Stimulated activated naive B cell treated with anti-CD40 and anti-IgM and Interleukin-4, amounts not matched to agents 10 μg/mL and 1 μg/mL and 100 μg/mL, for 72 hours (primary cell): Measurements from ENCODE around the gene LIG3.
"Not testable (repeated sequence)": the region's sequence is repeated elsewhere in the genome, so short reads cannot be mapped to it uniquely, and the experiment has no call there.

Experiments used
- ATAC-seq, 2 donors: fragments of 150-1000 bp; cut with Tn5 transposase; replicated peaks; 2 replicates each; pipeline ENCODE4 v1.10.0; 2021; ENCODE audit warnings: moderate library complexity in 1 of 2
- DNase-seq: peaks from one replicate; pipeline ENCODE4 v3.0.0; 2021
- H3K27ac Mint-ChIP-seq: one replicate; pipeline ENCODE4 v1.8.0; 2022; ENCODE audit warnings: mild to moderate bottlenecking, mixed read lengths
- H3K27me3 Mint-ChIP-seq, 2 donors: one replicate each; pipeline ENCODE4 v1.8.0; 2022; ENCODE audit warnings: mixed read lengths in 2 of 2
- H3K36me3 Mint-ChIP-seq, 2 donors: one replicate each; pipeline ENCODE4 v1.8.0; 2022; ENCODE audit warnings: mixed read lengths in 2 of 2, mild to moderate bottlenecking in 1 of 2
- H3K4me1 Mint-ChIP-seq, 2 donors: one replicate each; pipeline ENCODE4 v1.8.0; 2022; ENCODE audit warnings: mixed read lengths in 2 of 2, mild to moderate bottlenecking in 1 of 2
- H3K4me3 Mint-ChIP-seq, 2 donors: one replicate each; pipeline ENCODE4 v1.8.0; 2022; ENCODE audit warnings: mild to moderate bottlenecking in 2 of 2, mixed read lengths in 2 of 2, moderate library complexity in 1 of 2
- H3K9me3 Mint-ChIP-seq, 2 donors: one replicate each; pipeline ENCODE4 v1.8.0; 2022; ENCODE audit warnings: mixed read lengths in 2 of 2, mild to moderate bottlenecking in 1 of 2

The LIG3 gene

GRCh38 chr17:34989473-34989872 lies 9.2 kb downstream of the LIG3 start:
- Mint-ChIP-seq H3K9me3 (no peaks in the 10 kb centered on the region), H3K27me3 (no peaks in the 10 kb centered on the region), H3K27ac (no peak overlapping the region), H3K4me1 (peaks cover 4 to 15% of the 10 kb centered on the region in 2 donors), H3K36me3 (peaks cover 25 to 70% of the 10 kb centered on the region in 2 donors), H3K4me3 (no peak overlapping the region)
- ATAC-seq (no peak), DNase-seq (no peak)

- no peaks in the 10 kb centered on the region for H3K9me3 Mint-ChIP-seq
- no peak overlapping the region for H3K27ac Mint-ChIP-seq
- H3K4me1 Mint-ChIP-seq, result peaks cover 1 to 6% of the 10 kb centered on the region in 2 donors
- H3K27me3 Mint-ChIP-seq, result no peaks in the 10 kb centered on the region
- DNase-seq (no peak), ATAC-seq (no peak)
- peaks cover 22 to 75% of the 10 kb centered on the region in 2 donors for H3K36me3 Mint-ChIP-seq
- no peak overlapping the region for H3K4me3 Mint-ChIP-seq
Observed at GRCh38 chr17:34990921-34991365, 10.6 kb downstream of the LIG3 start.

GRCh38 chr17:34991606-34992005 lies 11.3 kb downstream of the LIG3 start:
- Mint-ChIP-seq H3K27ac (no peak overlapping the region), H3K9me3 (no peaks in the 10 kb centered on the region)
- DNase-seq, result no peak

GRCh38 chr17:34993031-34993430 lies 12.7 kb downstream of the LIG3 start:
- DNase-seq (no peak), ATAC-seq (no peak)
- H3K36me3 Mint-ChIP-seq, result peaks cover 16 to 72% of the 10 kb centered on the region in 2 donors

More at GRCh38 chr17:34991606-34992005, 11.3 kb downstream of the LIG3 start:
- ATAC-seq, result no peak
- H3K4me3 Mint-ChIP-seq, result no peak overlapping the region
- H3K36me3 Mint-ChIP-seq, result peaks cover 21 to 73% of the 10 kb centered on the region in 2 donors
- peaks cover 1 to 6% of the 10 kb centered on the region in 2 donors for H3K4me1 Mint-ChIP-seq
- no peaks in the 10 kb centered on the region for H3K27me3 Mint-ChIP-seq

GRCh38 chr17:34996422-34997285 lies 16.3 kb downstream of the LIG3 start:
- peaks cover 0 to 4% of the 10 kb centered on the region in 2 donors for H3K4me1 Mint-ChIP-seq
- ATAC-seq, result no peak
- H3K27me3 Mint-ChIP-seq, result no peaks in the 10 kb centered on the region
- H3K9me3 Mint-ChIP-seq, result no peaks in the 10 kb centered on the region
- DNase-seq, result no peak
- peaks cover 11 to 67% of the 10 kb centered on the region in 2 donors for H3K36me3 Mint-ChIP-seq
- H3K27ac Mint-ChIP-seq, result no peak overlapping the region
- no peak overlapping the region for H3K4me3 Mint-ChIP-seq

More at GRCh38 chr17:34993031-34993430, 12.7 kb downstream of the LIG3 start:
- Mint-ChIP-seq H3K9me3 (no peaks in the 10 kb centered on the region), H3K4me1 (peaks cover 0 to under 1% of the 10 kb centered on the region in 2 donors), H3K27me3 (no peaks in the 10 kb centered on the region), H3K4me3 (no peak overlapping the region), H3K27ac (no peak overlapping the region)

GRCh38 chr17:34997355-34997862 lies 17.1 kb downstream of the LIG3 start:
- H3K9me3 Mint-ChIP-seq, result no peaks in the 10 kb centered on the region
- no peak overlapping the region for H3K4me3 Mint-ChIP-seq
- H3K27me3 Mint-ChIP-seq, result no peaks in the 10 kb centered on the region
- no peak for ATAC-seq
- peaks cover 13 to 65% of the 10 kb centered on the region in 2 donors for H3K36me3 Mint-ChIP-seq
- peaks cover 0 to 4% of the 10 kb centered on the region in 2 donors for H3K4me1 Mint-ChIP-seq
- H3K27ac Mint-ChIP-seq, result no peak overlapping the region
- no peak for DNase-seq

GRCh38 chr17:34998205-34998604 lies 17.9 kb downstream of the LIG3 start:
- H3K4me3 Mint-ChIP-seq, result no peak overlapping the region
- no peaks in the 10 kb centered on the region for H3K27me3 Mint-ChIP-seq
- peaks cover 0 to 4% of the 10 kb centered on the region in 2 donors for H3K4me1 Mint-ChIP-seq
- H3K27ac Mint-ChIP-seq, result peak overlapping the region; percentile 83
- peaks cover 18 to 64% of the 10 kb centered on the region in 2 donors for H3K36me3 Mint-ChIP-seq
- DNase-seq (peak; percentile 68), ATAC-seq (peak; percentile 99)
- H3K9me3 Mint-ChIP-seq, result no peaks in the 10 kb centered on the region

GRCh38 chr17:34999456-34999855 lies 19.1 kb downstream of the LIG3 start:
- H3K4me3 Mint-ChIP-seq, result no peak overlapping the region
- DNase-seq (no peak), ATAC-seq (no peak)
- H3K9me3 Mint-ChIP-seq, result no peaks in the 10 kb centered on the region
- no peak overlapping the region for H3K27ac Mint-ChIP-seq
- H3K27me3 Mint-ChIP-seq, result no peaks in the 10 kb centered on the region
- peaks cover 0 to 4% of the 10 kb centered on the region in 2 donors for H3K4me1 Mint-ChIP-seq
- peaks cover 25 to 66% of the 10 kb centered on the region in 2 donors for H3K36me3 Mint-ChIP-seq

GRCh38 chr17:35000965-35001364 lies 20.7 kb downstream of the LIG3 start:
- not testable (repeated sequence) for H3K27me3 Mint-ChIP-seq, H3K27ac Mint-ChIP-seq, DNase-seq, H3K4me1 Mint-ChIP-seq, H3K9me3 Mint-ChIP-seq, ATAC-seq, H3K4me3 Mint-ChIP-seq
- peaks cover 31 to 57% of the 10 kb centered on the region in 2 donors for H3K36me3 Mint-ChIP-seq

- Mint-ChIP-seq H3K4me3 (no peak overlapping the region), H3K36me3 (peaks cover 31 to 52% of the 10 kb centered on the region in 2 donors), H3K27me3 (no peaks in the 10 kb centered on the region), H3K4me1 (peaks cover 0 to 4% of the 10 kb centered on the region in 2 donors), H3K9me3 (no peaks in the 10 kb centered on the region), H3K27ac (no peak overlapping the region)
- DNase-seq, result no peak
- no peak for ATAC-seq
Observed at GRCh38 chr17:35001549-35001948, 21.2 kb downstream of the LIG3 start.

- no peak overlapping the region for H3K4me3 Mint-ChIP-seq
- H3K36me3 Mint-ChIP-seq, result peaks cover 38 to 52% of the 10 kb centered on the region in 2 donors
- peak overlapping the region; percentile 70 for H3K27ac Mint-ChIP-seq
- H3K4me1 Mint-ChIP-seq, result peaks cover 0 to 4% of the 10 kb centered on the region in 2 donors
- ATAC-seq (no peak), DNase-seq (no peak)
- no peaks in the 10 kb centered on the region for H3K9me3 Mint-ChIP-seq
- H3K27me3 Mint-ChIP-seq, result no peaks in the 10 kb centered on the region
Observed at GRCh38 chr17:35002876-35003551, 22.7 kb downstream of the LIG3 start.

GRCh38 chr17:35003778-35004177 lies 23.5 kb downstream of the LIG3 start:
- H3K27me3 Mint-ChIP-seq, result no peaks in the 10 kb centered on the region
- no peak overlapping the region for H3K27ac Mint-ChIP-seq
- no peak overlapping the region for H3K4me3 Mint-ChIP-seq

GRCh38 chr17:35006345-35006744 lies 26.0 kb downstream of the LIG3 start:
- no peaks in the 10 kb centered on the region for H3K9me3 Mint-ChIP-seq
- no peak for ATAC-seq
- no peaks in the 10 kb centered on the region for H3K27me3 Mint-ChIP-seq
- no peak for DNase-seq
- H3K27ac Mint-ChIP-seq, result no peak overlapping the region
- no peak overlapping the region for H3K4me3 Mint-ChIP-seq
- no peaks in the 10 kb centered on the region for H3K4me1 Mint-ChIP-seq
- peaks cover 29 to 47% of the 10 kb centered on the region in 2 donors for H3K36me3 Mint-ChIP-seq

More at GRCh38 chr17:35003778-35004177, 23.5 kb downstream of the LIG3 start:
- no peaks in the 10 kb centered on the region for H3K4me1 Mint-ChIP-seq
- DNase-seq (no peak), ATAC-seq (no peak)
- no peaks in the 10 kb centered on the region for H3K9me3 Mint-ChIP-seq
- H3K36me3 Mint-ChIP-seq, result peaks cover 38 to 52% of the 10 kb centered on the region in 2 donors

GRCh38 chr17:35006961-35007360 lies 26.6 kb downstream of the LIG3 start:
- DNase-seq, result no peak
- peaks cover 29 to 46% of the 10 kb centered on the region in 2 donors for H3K36me3 Mint-ChIP-seq
- no peak overlapping the region for H3K4me3 Mint-ChIP-seq
- no peaks in the 10 kb centered on the region for H3K27me3 Mint-ChIP-seq
- no peaks in the 10 kb centered on the region for H3K9me3 Mint-ChIP-seq
- no peaks in the 10 kb centered on the region for H3K4me1 Mint-ChIP-seq
- no peak for ATAC-seq
- no peak overlapping the region for H3K27ac Mint-ChIP-seq
